Mesenchymal stem cell (in vitro differentiated cells and primary cell): ENCODE data around the gene SNTG2.

ENCODE experiments used
- DNase-seq: peaks from one replicate; pipeline ENCODE4 v3.0.0-alpha.2; 2013
- H2AFZ ChIP-seq: one replicate; pipeline ENCODE4 v1.6.1; 2013; ENCODE audit warnings: low read depth, mild to moderate bottlenecking, control low read depth, inconsistent platforms, low read length, moderate library complexity
- H2AK5ac ChIP-seq: 2 replicates; pipeline ENCODE4 v1.6.1; 2013; ENCODE audit warnings: low read length, moderate library complexity, mild to moderate bottlenecking, inconsistent platforms; ENCODE audit not compliant: severe bottlenecking
- H2BK120ac ChIP-seq: one replicate; pipeline ENCODE4 v1.6.1; 2013; ENCODE audit warnings: low read depth, mild to moderate bottlenecking, inconsistent platforms, low read length, moderate library complexity
- H2BK12ac ChIP-seq, 2 experiments: one replicate each; pipeline ENCODE4 v1.6.1; 2013; ENCODE audit warnings: inconsistent platforms in 2 of 2, low read length in 2 of 2, mild to moderate bottlenecking in 2 of 2, moderate library complexity in 2 of 2, control low read depth in 1 of 2
- H2BK15ac ChIP-seq: one replicate; pipeline ENCODE4 v1.6.1; 2013; ENCODE audit warnings: mild to moderate bottlenecking, low read depth, inconsistent platforms; ENCODE audit not compliant: poor library complexity, severe bottlenecking
- H2BK5ac ChIP-seq: 2 replicates; pipeline ENCODE4 v1.6.1; 2013; ENCODE audit warnings: low read depth, mild to moderate bottlenecking, low read length, control low read depth, inconsistent platforms; ENCODE audit not compliant: poor library complexity, severe bottlenecking
- H3K14ac ChIP-seq, 2 experiments: one replicate each; pipeline ENCODE4 v1.6.1; 2013; ENCODE audit warnings: inconsistent platforms in 2 of 2, low read length in 2 of 2, control low read depth in 1 of 2, mild to moderate bottlenecking in 1 of 2, moderate library complexity in 1 of 2
- H3K18ac ChIP-seq, 2 experiments: one replicate each; pipeline ENCODE4 v1.6.1; 2013; ENCODE audit warnings: inconsistent platforms in 2 of 2, low read length in 2 of 2, control low read depth in 1 of 2, low read depth in 1 of 2, mild to moderate bottlenecking in 1 of 2
- H3K23ac ChIP-seq, 2 experiments: one replicate each; pipeline ENCODE4 v1.6.1; 2013; ENCODE audit warnings: inconsistent platforms in 2 of 2, low read length in 2 of 2, mild to moderate bottlenecking in 2 of 2, moderate library complexity in 2 of 2, control low read depth in 1 of 2
- H3K27ac ChIP-seq: 2 replicates; pipeline ENCODE4 v1.5.1; 2013; ENCODE audit warnings: mild to moderate bottlenecking, moderate library complexity, low read length, control low read depth, inconsistent platforms; ENCODE audit not compliant: poor library complexity, severe bottlenecking
- H3K27me3 ChIP-seq, 2 experiments: 2 replicates each; pipeline versions ENCODE4 v1.6.1 to v1.7.0; 2013; ENCODE audit warnings: low read length in 2 of 2, mild to moderate bottlenecking in 2 of 2, moderate library complexity in 2 of 2, control low read depth in 1 of 2, inconsistent platforms in 1 of 2; ENCODE audit not compliant: control insufficient read depth in 1 of 2, insufficient read depth in 1 of 2
- H3K36me3 ChIP-seq, 2 experiments: 2 replicates each; pipeline versions ENCODE4 v1.6.1 to v1.7.0; 2013; ENCODE audit warnings: low read length in 2 of 2, control low read depth in 1 of 2, inconsistent platforms in 1 of 2, low read depth in 1 of 2, mild to moderate bottlenecking in 1 of 2; ENCODE audit not compliant: insufficient read depth in 2 of 2, control insufficient read depth in 1 of 2
- H3K4ac ChIP-seq, 2 experiments: one replicate each; pipeline ENCODE4 v1.6.1; 2013; ENCODE audit warnings: inconsistent platforms in 2 of 2, low read length in 2 of 2, mild to moderate bottlenecking in 2 of 2, moderate library complexity in 2 of 2, control low read depth in 1 of 2, low read depth in 1 of 2
- H3K4me1 ChIP-seq: 2 replicates; pipeline ENCODE4 v1.6.1; 2013; ENCODE audit warnings: low read depth, low read length, control low read depth; ENCODE audit not compliant: control insufficient read depth, insufficient read depth
- H3K4me2 ChIP-seq: 2 replicates; pipeline ENCODE4 v1.6.1; 2013; ENCODE audit warnings: low read length, mild to moderate bottlenecking, inconsistent platforms; ENCODE audit not compliant: poor library complexity, severe bottlenecking
- H3K4me3 ChIP-seq, 2 experiments: 2 replicates each; pipeline versions ENCODE4 v1.5.1 to v1.7.0; 2013; ENCODE audit warnings: low read length in 2 of 2, mild to moderate bottlenecking in 2 of 2, control low read depth in 1 of 2, low read depth in 1 of 2; ENCODE audit not compliant: insufficient read depth in 1 of 2
- H3K79me1 ChIP-seq: replicated peaks from 2 replicates; pipeline ENCODE4 v1.6.1; 2013; ENCODE audit warnings: mild to moderate bottlenecking, control low read depth, low read length, inconsistent platforms; ENCODE audit not compliant: poor library complexity, severe bottlenecking
- H3K9ac ChIP-seq: 2 replicates; pipeline ENCODE4 v1.7.0; 2013; ENCODE audit warnings: mild to moderate bottlenecking, low read length, moderate library complexity
- H3K9me3 ChIP-seq: 2 replicates; pipeline ENCODE4 v1.7.0; 2013; ENCODE audit warnings: mild to moderate bottlenecking, low read length; ENCODE audit not compliant: control insufficient read depth
- H4K8ac ChIP-seq: one replicate; pipeline ENCODE4 v1.6.1; 2013; ENCODE audit warnings: inconsistent platforms, mild to moderate bottlenecking, low read length, moderate library complexity
- H4K91ac ChIP-seq: one replicate; pipeline ENCODE4 v1.6.1; 2013; ENCODE audit warnings: mild to moderate bottlenecking, low read length, inconsistent platforms
- WGBS: methylation state at CpG from one replicate; pipeline ENCODE4 v1.1.7; 2013; ENCODE audit warnings: mixed read lengths; 5-methylcytosine and 5-hydroxymethylcytosine counted together

The SNTG2 gene

DNA sequence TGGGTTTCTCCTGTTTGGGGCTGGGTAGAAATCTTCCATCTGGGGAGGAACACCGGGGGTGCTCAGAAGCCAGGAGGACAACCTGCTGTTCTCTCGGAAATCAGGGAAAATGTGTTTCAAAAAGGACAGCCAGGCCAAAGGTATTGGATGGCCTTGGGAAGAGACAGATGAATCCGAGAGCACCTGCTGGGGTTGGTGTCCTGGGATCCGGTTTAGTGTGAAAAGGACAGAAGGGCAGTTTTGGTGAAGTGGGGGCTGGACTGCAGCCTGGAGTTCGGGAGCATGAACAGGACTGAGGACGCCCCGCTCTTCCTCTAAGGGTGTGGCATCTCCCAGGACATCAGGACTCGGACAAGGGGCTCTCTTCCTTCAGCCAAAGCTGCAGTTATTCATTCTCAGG is 24.9 kb upstream of the SNTG2 start:
- no peak overlapping the region for H4K8ac ChIP-seq
- no peak overlapping the region for H2BK15ac ChIP-seq
- no peak overlapping the region for H3K4me3 ChIP-seq
- no peak overlapping the region for H2BK120ac ChIP-seq
- no peak overlapping the region for H3K9ac ChIP-seq
- H3K36me3 ChIP-seq = no peaks in the 10 kb centered on the region
- H3K14ac ChIP-seq = no peak overlapping the region
- H3K4ac ChIP-seq = no peak overlapping the region
- H3K18ac ChIP-seq = no peak overlapping the region
- no peak overlapping the region for H4K91ac ChIP-seq
- no peak overlapping the region for H2AK5ac ChIP-seq
- H3K9me3 ChIP-seq = no peaks in the 10 kb centered on the region
- no peak for DNase-seq
- H2BK12ac ChIP-seq = no peak overlapping the region
- no peak overlapping the region for H3K27ac ChIP-seq
- H2AFZ ChIP-seq = no peak overlapping the region
- 68% methylated on average over 8 of the region's 8 CpGs for WGBS
- no peaks in the 10 kb centered on the region for H3K4me1 ChIP-seq
- no peak overlapping the region for H2BK5ac ChIP-seq
- H3K4me2 ChIP-seq = no peak overlapping the region
- H3K23ac ChIP-seq = no peak overlapping the region
- H3K27me3 ChIP-seq = peaks cover 0 to 39% of the 10 kb centered on the region in 2 experiments
- no peaks in the 10 kb centered on the region for H3K79me1 ChIP-seq

DNA sequence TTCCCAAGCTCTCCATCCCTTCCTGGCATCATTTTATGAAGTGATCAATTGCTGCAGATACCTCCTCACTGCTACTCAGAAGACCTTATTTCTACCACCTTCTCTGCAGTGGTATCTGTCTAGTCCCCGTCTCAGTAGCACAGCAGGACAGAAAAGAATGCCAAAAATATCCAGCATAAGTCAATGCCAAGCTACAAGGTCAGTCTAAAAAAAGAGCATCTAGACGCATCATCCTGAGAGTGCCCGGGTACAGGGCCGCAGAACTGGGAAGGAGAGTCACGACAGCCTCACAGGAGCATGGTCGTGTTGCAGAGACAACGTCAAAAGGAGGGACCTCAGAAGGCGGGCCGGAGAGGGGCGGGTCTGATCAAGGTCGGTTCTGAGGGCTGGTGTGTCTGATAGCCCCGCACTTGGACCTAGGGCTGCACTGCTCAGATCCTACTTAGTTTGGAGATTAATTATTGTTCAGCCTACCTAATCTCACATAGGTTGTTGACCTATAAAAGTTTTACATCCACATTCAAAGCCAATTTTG is 24.3 kb upstream of the SNTG2 start:
- Histone ChIP-seq H3K23ac (no peak overlapping the region), H3K4me2 (no peak overlapping the region), H2BK12ac (no peak overlapping the region), H3K36me3 (no peaks in the 10 kb centered on the region), H2AFZ (no peak overlapping the region), H2BK5ac (no peak overlapping the region), H3K4me3 (no peak overlapping the region), H4K8ac (no peak overlapping the region), H3K4ac (no peak overlapping the region), H2AK5ac (no peak overlapping the region), H3K27ac (no peak overlapping the region), H3K4me1 (no peaks in the 10 kb centered on the region), H3K79me1 (no peaks in the 10 kb centered on the region), H4K91ac (no peak overlapping the region), H2BK15ac (no peak overlapping the region), H2BK120ac (no peak overlapping the region), H3K9ac (no peak overlapping the region), H3K18ac (no peak overlapping the region), H3K27me3 (peaks cover 0 to 40% of the 10 kb centered on the region in 2 experiments), H3K14ac (no peak overlapping the region), H3K9me3 (no peaks in the 10 kb centered on the region)
- 83% methylated on average over 11 of the region's 12 CpGs for WGBS
- no peak for DNase-seq

DNA sequence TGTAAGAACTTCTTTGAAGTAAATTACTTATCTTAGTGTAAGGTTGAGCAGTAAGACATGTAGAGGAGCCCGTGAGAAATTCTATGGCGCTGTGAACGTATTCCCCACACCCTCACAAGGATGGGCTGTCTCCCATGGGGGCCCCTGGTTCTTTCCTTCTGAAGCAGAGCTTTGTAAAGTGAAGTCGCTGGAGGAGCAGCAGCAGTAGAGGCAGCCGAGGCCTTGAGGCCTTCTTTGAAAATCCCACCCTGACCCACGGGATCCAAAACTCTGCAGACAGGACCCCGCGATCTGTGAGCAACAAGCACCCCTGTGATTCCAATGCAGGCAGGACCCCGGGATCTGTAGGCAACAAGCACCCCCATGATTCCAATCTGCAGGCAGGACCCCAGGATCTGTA is 23.8 kb upstream of the SNTG2 start:
- Histone ChIP-seq H4K91ac (no peak overlapping the region), H2BK5ac (no peak overlapping the region), H2BK15ac (no peak overlapping the region), H2AK5ac (no peak overlapping the region), H3K4me1 (no peaks in the 10 kb centered on the region), H2BK12ac (no peak overlapping the region), H2BK120ac (no peak overlapping the region), H3K27me3 (peaks cover 0 to 40% of the 10 kb centered on the region in 2 experiments), H3K23ac (no peak overlapping the region), H3K18ac (no peak overlapping the region), H3K9ac (no peak overlapping the region), H2AFZ (no peak overlapping the region), H3K79me1 (no peaks in the 10 kb centered on the region), H3K14ac (no peak overlapping the region), H4K8ac (no peak overlapping the region), H3K27ac (no peak overlapping the region), H3K4me3 (no peak overlapping the region), H3K4ac (no peak overlapping the region), H3K9me3 (no peaks in the 10 kb centered on the region), H3K4me2 (no peak overlapping the region), H3K36me3 (no peaks in the 10 kb centered on the region)
- 67% methylated on average over 9 of the region's 9 CpGs for WGBS
- DNase-seq = no peak

DNA sequence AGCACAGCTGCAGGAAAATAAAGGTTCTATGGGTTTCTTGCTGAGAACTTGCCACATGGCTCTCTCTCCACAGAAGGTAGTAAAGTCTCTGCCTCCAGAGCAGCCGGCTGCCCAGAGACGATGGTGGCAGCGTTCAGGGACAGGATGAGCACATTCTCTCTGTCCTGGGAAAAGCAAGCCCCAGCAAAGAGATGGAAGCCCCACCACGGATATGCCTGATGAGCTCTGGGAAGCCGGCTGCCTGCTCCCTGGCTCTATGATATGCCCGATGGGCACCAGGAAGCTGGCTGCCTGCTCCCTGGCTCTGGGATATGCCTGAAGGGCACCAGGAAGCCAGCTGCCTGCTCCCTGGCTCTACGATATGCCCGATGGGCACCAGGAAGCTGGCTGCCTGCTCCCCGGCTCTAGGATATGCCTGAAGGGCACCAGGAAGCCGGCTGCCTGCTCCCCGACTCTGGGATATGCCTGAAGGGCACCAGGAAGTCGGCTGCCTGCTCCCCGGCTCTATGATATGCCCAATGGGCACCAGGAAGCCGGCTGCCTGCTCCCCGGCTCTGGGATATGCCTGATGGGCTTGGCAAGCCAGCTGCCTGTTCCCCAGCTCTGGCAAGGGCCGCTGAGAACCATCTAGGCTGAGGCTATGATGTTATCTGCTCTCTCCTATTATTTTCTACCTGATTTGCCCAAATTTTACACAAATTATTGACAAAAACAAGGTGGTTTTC is 21.5 kb upstream of the SNTG2 start:
- H2BK5ac ChIP-seq = no peak overlapping the region
- H2BK120ac ChIP-seq = no peak overlapping the region
- H3K4me2 ChIP-seq = no peak overlapping the region
- 84% methylated on average over 16 of the region's 16 CpGs for WGBS
- H3K27me3 ChIP-seq = peaks cover 0 to 38% of the 10 kb centered on the region in 2 experiments
- H3K23ac ChIP-seq = no peak overlapping the region
- H2AFZ ChIP-seq = no peak overlapping the region
- H3K79me1 ChIP-seq = no peaks in the 10 kb centered on the region
- H3K14ac ChIP-seq = no peak overlapping the region
- no peaks in the 10 kb centered on the region for H3K4me1 ChIP-seq
- no peak overlapping the region for H2BK15ac ChIP-seq
- H4K91ac ChIP-seq = no peak overlapping the region
- DNase-seq = no peak
- no peak overlapping the region for H3K18ac ChIP-seq
- no peak overlapping the region for H3K4me3 ChIP-seq
- no peak overlapping the region for H2BK12ac ChIP-seq
- no peak overlapping the region for H3K4ac ChIP-seq
- no peaks in the 10 kb centered on the region for H3K9me3 ChIP-seq
- H4K8ac ChIP-seq = no peak overlapping the region
- H2AK5ac ChIP-seq = no peak overlapping the region
- H3K27ac ChIP-seq = no peak overlapping the region
- H3K9ac ChIP-seq = no peak overlapping the region
- H3K36me3 ChIP-seq = no peaks in the 10 kb centered on the region
